ENCODE results near the gene SLC35A4. TPM values are rescaled to one million over a fixed set of nuclear protein-coding genes. Genes with fewer than 3 reads are reported as not detected.

Gene SLC35A4
- total RNA-seq (10 to 100 TPM; 16.9 to 17.8 TPM), total RNA-seq (15.8 to 124 (median 47.1) reads per million in 172 experiments)
- polyA plus RNA-seq (2013, experiment 1 of 2), result 58.1 TPM
- polyA plus RNA-seq (2013, experiment 2 of 2), result 71.1 TPM

- Histone ChIP-seq H3K4me3 (ENCODE audit: low read length) (peak within 1 kb of the TSS; percentile 98), H3K27me3 (ENCODE audit: control insufficient read depth in 1 of 2, insufficient read depth in 2 of 2, low read length in 2 of 2) (no peaks in the 10 kb centered on the region), H3K27ac (ENCODE audit: low read depth in 1 of 2, low read length in 2 of 2) (peak within 1 kb of the TSS; percentile 89 to 97), H3K4me1 (ENCODE audit: insufficient read depth, low read length) (peaks cover 70% of the 10 kb centered on the region), H3K9me3 (ENCODE audit: control insufficient read depth in 1 of 2, insufficient read depth in 1 of 2, low read length in 2 of 2) (no peaks in the 10 kb centered on the region), H3K36me3 (ENCODE audit: insufficient read depth, low read length) (peaks cover 41% of the 10 kb centered on the region)
- Mint-ChIP-seq H3K27ac (peak within 1 kb of the TSS; percentile 94), H3K9me3 (no peaks in the 10 kb centered on the region), H3K4me3 (peak within 1 kb of the TSS; percentile 94), H3K27me3 (no peaks in the 10 kb centered on the region), H3K4me1 (ENCODE audit: low read depth) (peaks cover 59% of the 10 kb centered on the region), H3K36me3 (ENCODE audit: low read depth) (peaks cover 64% of the 10 kb centered on the region)
- DNase-seq (peak; percentile 92 to 100 (median 96)), ATAC-seq (ENCODE audit: poor library complexity) (peak; percentile 87)
- TF ChIP-seq CTCF (IDR thresholded peaks at IDR 0.05), result no peak
- POLR2A ChIA-PET, result interaction anchor here (0.8 to 8.9 kb wide), 11 partner anchors 12 to 163 kb away, joined by 3 to 87 read pairs (median 6); partner anchors contain the start of genes ANKHD1, CD14, EIF4EBP3 and IK
- CTCF ChIA-PET, result interaction anchor here (0.9 to 1.3 kb wide), 3 partner anchors 17 to 74 kb away, joined by 3 to 10 read pairs (median 6); partner anchors contain the start of genes EIF4EBP3 and TMCO6
- intact Hi-C loops (cut with DNase I, micrococcal nuclease), result loop anchor here (1.0 to 10.0 kb wide), 10 partner anchors 16 to 457 kb away; partner anchors contain the start of genes TMCO6 (in 2 of the 2), CYSTM1 (in 1 of the 2), EIF4EBP3 (in 1 of the 2) and PFDN1 (in 1 of the 2)
These were observed at the start of gene SLC35A4, which contains the start of gene APBB3 for GRCh38 chr5:140564196-140565023. Gene SLC35A4, plus strand, starts transcription at chr5:140564828. Its CDS starts 2,342 bp downstream, at chr5:140567170. Gene APBB3, minus strand, starts transcription at chr5:140564598. Its CDS starts 353 bp downstream, at chr5:140564245.

GRCh38 chr5:140524003-140524402 lies 40.6 kb upstream of the SLC35A4 start:
- H3K9me3 Mint-ChIP-seq, result no peaks in the 10 kb centered on the region
- H3K36me3 ChIP-seq (ENCODE audit: insufficient read depth, low read length), result peaks cover 49% of the 10 kb centered on the region
- H3K4me3 ChIP-seq (ENCODE audit: low read length), result no peak overlapping the region
- H3K4me3 Mint-ChIP-seq, result no peak overlapping the region
- H3K4me1 ChIP-seq (ENCODE audit: insufficient read depth, low read length), result no peaks in the 10 kb centered on the region
- no peak for ATAC-seq (ENCODE audit: poor library complexity)
- ChIA-PET CTCF (no interaction called here), POLR2A (no interaction called here)
- H3K36me3 Mint-ChIP-seq (ENCODE audit: low read depth), result peaks cover 53% of the 10 kb centered on the region
- peak overlapping the region; percentile 18 for H3K27ac Mint-ChIP-seq
- no peak for DNase-seq
- TF ChIP-seq CTCF (IDR thresholded peaks at IDR 0.05), result no peak
- intact Hi-C loops (cut with DNase I, micrococcal nuclease), result no loop called here
- H3K27ac ChIP-seq (ENCODE audit: low read depth in 1 of 2, low read length in 2 of 2), result no peak overlapping the region
- H3K27me3 ChIP-seq (ENCODE audit: control insufficient read depth in 1 of 2, insufficient read depth in 2 of 2, low read length in 2 of 2), result no peaks in the 10 kb centered on the region
- no peaks in the 10 kb centered on the region for H3K27me3 Mint-ChIP-seq
- H3K9me3 ChIP-seq (ENCODE audit: control insufficient read depth in 1 of 2, insufficient read depth in 1 of 2, low read length in 2 of 2), result no peaks in the 10 kb centered on the region
- no peaks in the 10 kb centered on the region for H3K4me1 Mint-ChIP-seq (ENCODE audit: low read depth)

GRCh38 chr5:140540227-140540626 lies 24.4 kb upstream of the SLC35A4 start:
- no peak for ATAC-seq (ENCODE audit: poor library complexity)
- intact Hi-C loops (cut with DNase I, micrococcal nuclease), result no loop called here
- H3K4me1 ChIP-seq (ENCODE audit: insufficient read depth, low read length), result no peaks in the 10 kb centered on the region
- peaks cover 93% of the 10 kb centered on the region for H3K36me3 Mint-ChIP-seq (ENCODE audit: low read depth)
- H3K4me3 ChIP-seq (ENCODE audit: low read length), result no peak overlapping the region
- DNase-seq, result no peak
- H3K27me3 ChIP-seq (ENCODE audit: control insufficient read depth in 1 of 2, insufficient read depth in 2 of 2, low read length in 2 of 2), result no peaks in the 10 kb centered on the region
- H3K9me3 ChIP-seq (ENCODE audit: control insufficient read depth in 1 of 2, insufficient read depth in 1 of 2, low read length in 2 of 2), result no peaks in the 10 kb centered on the region
- H3K4me1 Mint-ChIP-seq (ENCODE audit: low read depth), result no peaks in the 10 kb centered on the region
- H3K9me3 Mint-ChIP-seq, result no peaks in the 10 kb centered on the region
- POLR2A ChIA-PET, result interaction anchor here (0.9 to 1.1 kb wide), 2 partner anchors 38 to 138 kb away, joined by 3 read pairs; no protein-coding TSS in a partner anchor
- H3K27me3 Mint-ChIP-seq, result no peaks in the 10 kb centered on the region
- CTCF ChIA-PET, result interaction anchor here (1.0 kb wide), 1 partner anchor 180 kb away, joined by 3 read pairs; no protein-coding TSS in a partner anchor
- no peak for TF ChIP-seq CTCF (IDR thresholded peaks at IDR 0.05)
- H3K27ac ChIP-seq (ENCODE audit: low read depth in 1 of 2, low read length in 2 of 2), result no peak overlapping the region
- H3K4me3 Mint-ChIP-seq, result no peak overlapping the region
- H3K27ac Mint-ChIP-seq, result no peak overlapping the region
- H3K36me3 ChIP-seq (ENCODE audit: insufficient read depth, low read length), result peaks cover 62% of the 10 kb centered on the region
